GM12878 (cell line): ENCODE results near the gene PDCL3. TPM values are rescaled to one million over a fixed set of nuclear protein-coding genes. Genes with fewer than 3 reads are reported as not detected.

Source experiments
- ATF2 ChIP-seq: IDR thresholded peaks from 2 replicates; pipeline ENCODE4 v1.6.1; 2012; ENCODE audit warnings: low read length, inconsistent platforms
- BRCA1 ChIP-seq: IDR thresholded peaks from 2 replicates; pipeline ENCODE4 v1.6.1; 2011; ENCODE audit warnings: low read depth, low read length, improper control_type of control experiment
- EED ChIP-seq: sonication (generic); IDR thresholded peaks from 2 replicates; pipeline ENCODE4 v1.6.1; 2016; ENCODE audit warnings: antibody characterized with exemption, low read depth
- EGR1 ChIP-seq, 2 experiments: IDR thresholded peaks; 1 replicate in 1 of 2; 2 replicates in 1 of 2; pipeline ENCODE4 v1.6.1; 2011 to 2012; ENCODE audit warnings: low read depth in 2 of 2, low read length in 2 of 2, borderline replicate concordance in 1 of 2, mild to moderate bottlenecking in 1 of 2, moderate library complexity in 1 of 2
- GATAD2B ChIP-seq: fragments of 450-650 bp; conservative IDR thresholded peaks from 2 replicates; pipeline ENCODE4 v1.6.1; 2017; ENCODE audit warnings: low read depth, mild to moderate bottlenecking, moderate library complexity
- HDAC6 ChIP-seq: fragments of 200-600 bp; sonication (generic); IDR thresholded peaks from one replicate; pipeline ENCODE4 v1.8.0; 2017; ENCODE audit warnings: antibody characterized with exemption; ENCODE audit not compliant: unreplicated experiment
- IKZF1 ChIP-seq: fragments of 450-650 bp; conservative IDR thresholded peaks from 2 replicates; pipeline ENCODE4 v1.6.1; 2017; ENCODE audit warnings: antibody characterized with exemption, mild to moderate bottlenecking
- IRF4 ChIP-seq: IDR thresholded peaks from 2 replicates; pipeline ENCODE4 v1.6.1; 2011; ENCODE audit warnings: low read depth, low read length
- JUNB ChIP-seq: IDR thresholded peaks from 2 replicates; pipeline ENCODE4 v1.6.1; 2016; ENCODE audit warnings: antibody characterized with exemption, mild to moderate bottlenecking
- MXI1 ChIP-seq: fragments of 150-350 bp; IDR thresholded peaks from 2 replicates; pipeline ENCODE4 v1.6.1; 2011; ENCODE audit warnings: low read depth, mild to moderate bottlenecking, inconsistent platforms, low read length, improper control_type of control experiment
- NR2C1 ChIP-seq: fragments of 450-650 bp; IDR thresholded peaks from 2 replicates; pipeline ENCODE4 v1.6.1; 2017; ENCODE audit warnings: antibody characterized with exemption, mild to moderate bottlenecking, moderate library complexity
- PKNOX1 ChIP-seq: fragments of 450-650 bp; IDR thresholded peaks from 2 replicates; pipeline ENCODE4 v1.6.1; 2016; ENCODE audit warnings: mild to moderate bottlenecking
- POLR2A ChIP-seq: IDR thresholded peaks from 2 replicates; pipeline ENCODE4 v1.6.1; 2011; ENCODE audit warnings: low read depth, mild to moderate bottlenecking, low read length
- POU2F2 ChIP-seq: IDR thresholded peaks from 3 replicates; pipeline ENCODE4 v1.6.1; 2011; ENCODE audit warnings: low read depth, mild to moderate bottlenecking, low read length, borderline replicate concordance
- PRDM15 ChIP-seq: fragments of 450-650 bp; formaldehyde crosslinking; IDR thresholded peaks from 2 replicates; pipeline ENCODE4 v1.4.0; 2020; ENCODE audit warnings: mild to moderate bottlenecking, moderate library complexity
- RELB ChIP-seq: fragments of 450-650 bp; IDR thresholded peaks from 2 replicates; pipeline ENCODE4 v1.6.1; 2017; ENCODE audit warnings: low read depth, mild to moderate bottlenecking, moderate library complexity
- SMAD5 ChIP-seq: IDR thresholded peaks from 2 replicates; pipeline ENCODE4 v1.6.1; 2016; ENCODE audit warnings: antibody characterized with exemption, low read depth
- SMARCA5 ChIP-seq: fragments of 450-650 bp; IDR thresholded peaks from 2 replicates; pipeline ENCODE4 v1.6.1; 2017; ENCODE audit warnings: mild to moderate bottlenecking
- TBL1XR1 ChIP-seq: IDR thresholded peaks from 2 replicates; pipeline ENCODE4 v1.6.1; 2012; ENCODE audit warnings: low read depth, low read length, improper control_type of control experiment
- TCF12 ChIP-seq: IDR thresholded peaks from 2 replicates; pipeline ENCODE4 v1.6.1; 2011; ENCODE audit warnings: low read depth, mild to moderate bottlenecking, low read length
- TCF3 ChIP-seq: IDR thresholded peaks from 2 replicates; pipeline ENCODE4 v1.6.1; 2012; ENCODE audit warnings: low read depth, mild to moderate bottlenecking, low read length, borderline replicate concordance; ENCODE audit not compliant: insufficient read depth
- ZSCAN29 ChIP-seq: fragments of 450-650 bp; IDR thresholded peaks from 2 replicates; pipeline ENCODE4 v1.6.1; 2017; ENCODE audit warnings: mild to moderate bottlenecking, moderate library complexity
- polyA plus RNA-seq, 11 experiments: library from polyadenylated mRNA; depleted of rRNA in 4 of 11; unstranded in 6 of 11; stranded (reverse) in 5 of 11; fragments of >200 nt; fragmentation: Nextera tagmentation in 4 of 11; fragmentation: Illumina TruSeq in 1 of 11; extraction: Ambion mirVana in 4 of 11; extraction: Trizol in 1 of 11; gene quantifications; 1 replicate in 1 of 11; 2 replicates in 10 of 11; pipeline versions ENCODE4 v1.2.1 to v1.2.3, GENCODE V29; 2011 to 2016; ENCODE audit warnings: inconsistent platforms in 2 of 11, missing spikeins in 2 of 11, low read depth in 1 of 11
- total RNA-seq, 4 experiments: library from RNA; depleted of rRNA in 3 of 4; stranded (reverse); fragments of >200 nt in 3 of 4; fragmentation: Illumina TruSeq in 1 of 4; extraction: Trizol in 1 of 4; gene quantifications; 2 replicates each; pipeline versions ENCODE4 v1.2.1 to v1.2.3, GENCODE V29; 2013 to 2021

PDCL3 gene
- total and polyA plus RNA-seq, 10 of the 15 experiments (the other 5 are each of a cell fraction or from before 2014, with no cell fraction given), result 22.9 to 111 (median 51.1) TPM

- TF ChIP-seq RELB (0 out of 2 replicates have a peak, but pooled peaks have one; percentile 37), PRDM15 (CRISPR knock-in tag) (no peak), SMARCA5 (0 out of 2 replicates have a peak, but pooled peaks have one; percentile 51), EED (0 out of 2 replicates have a peak, but pooled peaks have one; percentile 17), EGR1 (IDR thresholded peaks at IDR 0.05; ENCODE audit: borderline replicate concordance in 1 of 2, low read depth in 2 of 2, low read length in 2 of 2) (0 out of 3 replicates have a peak, but pooled peaks of 1 of the 2 experiments have one; percentile 26), NR2C1 (peak; percentile 89), IRF4 (peak; percentile 48; the same call in 1 of the 2 replicates), PKNOX1 (peak; percentile 28), POLR2A (peak; percentile 81), ZSCAN29 (no peak), TBL1XR1 (no peak), TCF12 (peak; percentile 86), SMAD5 (0 out of 2 replicates have a peak, but pooled peaks have one; percentile 61), POU2F2 (peak; percentile 27; the same call in 2 of the 3 replicates), BRCA1 (0 out of 2 replicates have a peak, but pooled peaks have one; percentile 43), IKZF1 (peak; percentile 91), JUNB (peak; percentile 52; the same call in 1 of the 2 replicates), MXI1 (peak; percentile 62), TCF3 (no peak), HDAC6 (peak; percentile 56), ATF2 (no peak), GATAD2B (peak; percentile 66; the same call in 1 of the 2 replicates)
Observed at GRCh38 chr2:100562613-100563406, at the start of gene PDCL3 (continued).
